Endothelial cell (in vitro differentiated cells): Measurements from ENCODE around the gene TMEM9. TPM values are rescaled to one million over a fixed set of nuclear protein-coding genes. Genes with fewer than 3 reads are reported as not detected.

Experiments
- DNase-seq: peaks from one replicate; pipeline ENCODE4 v3.0.0; 2021; ENCODE audit warnings: low spot score
- H3K27ac Mint-ChIP-seq: one replicate; pipeline ENCODE4 v1.8.0; 2021; ENCODE audit warnings: mixed read lengths, inconsistent platforms; ENCODE audit not compliant: unreplicated experiment
- H3K27me3 Mint-ChIP-seq: one replicate; pipeline ENCODE4 v1.8.0; 2021; ENCODE audit warnings: mild to moderate bottlenecking, moderate library complexity, mixed read lengths, inconsistent platforms; ENCODE audit not compliant: unreplicated experiment
- H3K36me3 Mint-ChIP-seq: one replicate; pipeline ENCODE4 v1.8.0; 2021; ENCODE audit warnings: mild to moderate bottlenecking, low read depth, mixed read lengths, inconsistent platforms; ENCODE audit not compliant: unreplicated experiment
- H3K4me1 Mint-ChIP-seq: one replicate; pipeline ENCODE4 v1.8.0; 2021; ENCODE audit warnings: mild to moderate bottlenecking, mixed read lengths, inconsistent platforms; ENCODE audit not compliant: unreplicated experiment
- H3K4me3 Mint-ChIP-seq: one replicate; pipeline ENCODE4 v1.8.0; 2021; ENCODE audit warnings: mild to moderate bottlenecking, mixed read lengths, inconsistent platforms; ENCODE audit not compliant: unreplicated experiment
- H3K9me3 Mint-ChIP-seq: one replicate; pipeline ENCODE4 v1.8.0; 2021; ENCODE audit warnings: mixed read lengths, inconsistent platforms; ENCODE audit not compliant: unreplicated experiment
- total RNA-seq: library from RNA; stranded (reverse); fragmentation: NEBNext Ultra II Directional; extraction: Animal tissue kit (Norgen Biotek cat#: 25700); gene quantifications from one replicate; pipeline ENCODE4 v1.2.1, GENCODE V29; 2021; ENCODE audit not compliant: unreplicated experiment
- TF ChIP-seq, protein P1 (sequence below): fragments of 200-600 bp; sonication (generic); IDR thresholded peaks from one replicate; pipeline ENCODE4 v1.5.0; 2021; ENCODE audit warnings: antibody characterized with exemption; ENCODE audit not compliant: unreplicated experiment

The TMEM9 gene
- total RNA-seq, 1 donor from 2014 or later = 78.7 TPM

DNA sequence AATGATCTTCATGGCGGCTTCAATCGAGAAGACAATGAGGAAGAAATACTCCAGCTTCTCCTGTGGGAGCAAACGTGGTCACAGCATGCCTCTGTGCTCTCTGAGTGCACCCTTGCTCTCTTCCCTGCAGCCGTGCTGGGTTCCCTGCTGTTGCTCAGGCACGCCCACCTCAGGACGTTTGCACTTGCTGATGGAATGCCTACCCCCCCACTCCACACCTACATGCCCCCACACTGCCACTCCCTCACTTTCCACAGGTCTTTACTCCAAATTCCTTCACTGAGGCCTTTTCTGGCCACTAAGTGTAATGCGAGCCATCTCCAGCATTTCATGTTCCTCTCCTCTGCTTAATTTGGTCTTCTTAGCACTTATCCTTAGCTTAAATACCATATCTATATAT is 60.3 kb downstream of the TMEM9 start:
- Mint-ChIP-seq H3K36me3 (peaks cover 5% of the 10 kb centered on the region), H3K27ac (no peak overlapping the region), H3K27me3 (peaks cover 4% of the 10 kb centered on the region), H3K4me3 (no peak overlapping the region), H3K9me3 (no peaks in the 10 kb centered on the region), H3K4me1 (peaks cover 3% of the 10 kb centered on the region)
- DNase-seq = no peak
- TF ChIP-seq, protein P1, sequence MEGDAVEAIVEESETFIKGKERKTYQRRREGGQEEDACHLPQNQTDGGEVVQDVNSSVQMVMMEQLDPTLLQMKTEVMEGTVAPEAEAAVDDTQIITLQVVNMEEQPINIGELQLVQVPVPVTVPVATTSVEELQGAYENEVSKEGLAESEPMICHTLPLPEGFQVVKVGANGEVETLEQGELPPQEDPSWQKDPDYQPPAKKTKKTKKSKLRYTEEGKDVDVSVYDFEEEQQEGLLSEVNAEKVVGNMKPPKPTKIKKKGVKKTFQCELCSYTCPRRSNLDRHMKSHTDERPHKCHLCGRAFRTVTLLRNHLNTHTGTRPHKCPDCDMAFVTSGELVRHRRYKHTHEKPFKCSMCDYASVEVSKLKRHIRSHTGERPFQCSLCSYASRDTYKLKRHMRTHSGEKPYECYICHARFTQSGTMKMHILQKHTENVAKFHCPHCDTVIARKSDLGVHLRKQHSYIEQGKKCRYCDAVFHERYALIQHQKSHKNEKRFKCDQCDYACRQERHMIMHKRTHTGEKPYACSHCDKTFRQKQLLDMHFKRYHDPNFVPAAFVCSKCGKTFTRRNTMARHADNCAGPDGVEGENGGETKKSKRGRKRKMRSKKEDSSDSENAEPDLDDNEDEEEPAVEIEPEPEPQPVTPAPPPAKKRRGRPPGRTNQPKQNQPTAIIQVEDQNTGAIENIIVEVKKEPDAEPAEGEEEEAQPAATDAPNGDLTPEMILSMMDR = no peak

DNA sequence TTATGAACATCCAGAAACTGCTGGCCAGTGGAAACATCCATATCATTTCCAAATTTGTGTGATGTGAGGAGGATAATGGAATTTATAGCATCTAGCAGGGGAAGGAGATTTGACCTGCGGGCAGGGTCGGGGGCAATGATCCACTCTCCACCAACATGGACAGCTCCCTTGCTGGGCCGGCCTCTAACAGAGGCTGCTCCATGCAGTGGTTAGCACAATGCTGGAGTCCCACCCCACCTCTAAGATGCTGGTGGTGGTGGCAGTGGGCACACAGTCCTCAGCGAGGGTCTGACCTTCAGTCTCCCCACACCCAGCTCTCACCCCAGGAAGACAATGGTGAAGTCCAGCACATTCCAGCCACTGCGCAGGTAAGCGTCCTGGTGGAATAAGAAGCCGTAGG is 60.7 kb downstream of the TMEM9 start:
- no peak overlapping the region for H3K4me3 Mint-ChIP-seq
- H3K27me3 Mint-ChIP-seq = peaks cover 4% of the 10 kb centered on the region
- H3K9me3 Mint-ChIP-seq = no peaks in the 10 kb centered on the region
- DNase-seq = no peak
- H3K4me1 Mint-ChIP-seq = peaks cover 3% of the 10 kb centered on the region
- H3K36me3 Mint-ChIP-seq = peaks cover 5% of the 10 kb centered on the region
- no peak overlapping the region for H3K27ac Mint-ChIP-seq
- TF ChIP-seq, protein P1 = no peak

DNA sequence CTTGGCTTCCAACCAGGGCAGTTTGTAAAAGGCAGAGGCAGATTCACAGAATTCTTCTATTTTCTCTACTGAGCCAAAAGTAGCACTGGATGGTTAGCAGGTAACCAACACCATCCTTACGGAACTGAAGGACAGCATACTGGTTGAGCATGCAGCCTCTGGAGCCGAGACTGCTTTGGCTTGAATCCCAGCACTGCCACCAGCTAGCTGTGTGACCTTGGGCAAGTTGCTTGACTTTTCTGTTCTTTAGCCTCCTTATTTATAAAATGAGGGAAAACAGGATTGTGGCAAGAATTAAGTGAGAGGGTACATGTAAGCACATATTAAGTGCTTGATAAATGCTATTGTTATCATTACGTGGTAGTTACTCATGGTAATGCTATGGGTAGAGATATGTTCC is 61.5 kb downstream of the TMEM9 start:
- Mint-ChIP-seq H3K27ac (no peak overlapping the region), H3K4me3 (no peak overlapping the region), H3K9me3 (no peaks in the 10 kb centered on the region), H3K4me1 (peaks cover 9% of the 10 kb centered on the region), H3K36me3 (peaks cover 5% of the 10 kb centered on the region), H3K27me3 (peaks cover 4% of the 10 kb centered on the region)
- TF ChIP-seq, protein P1 = no peak
- no peak for DNase-seq

DNA sequence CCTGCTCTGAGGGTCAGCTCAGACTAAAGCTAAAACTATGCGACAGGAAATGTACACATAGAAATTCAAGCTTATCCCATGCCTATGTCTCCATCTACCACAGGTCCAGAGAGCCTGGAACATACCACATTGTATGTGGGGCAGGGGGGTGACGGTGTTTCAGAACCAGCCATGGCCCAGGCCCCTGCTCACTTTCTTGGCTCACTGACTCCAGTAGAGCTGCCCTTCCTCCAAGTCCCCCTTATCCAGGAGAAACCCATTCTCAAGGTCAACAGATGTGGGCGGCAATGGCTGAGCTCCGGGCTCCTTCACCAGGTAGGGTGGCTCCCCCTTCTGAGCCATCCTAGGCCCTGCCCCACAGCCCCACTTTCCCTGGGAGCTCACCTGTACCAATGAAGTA is 63.0 kb downstream of the TMEM9 start:
- H3K27ac Mint-ChIP-seq = no peak overlapping the region
- TF ChIP-seq, protein P1 = no peak
- no peak overlapping the region for H3K4me3 Mint-ChIP-seq
- peaks cover 10% of the 10 kb centered on the region for H3K4me1 Mint-ChIP-seq
- H3K36me3 Mint-ChIP-seq = no peaks in the 10 kb centered on the region
- DNase-seq = no peak
- H3K27me3 Mint-ChIP-seq = peaks cover 3% of the 10 kb centered on the region
- H3K9me3 Mint-ChIP-seq = no peaks in the 10 kb centered on the region

DNA sequence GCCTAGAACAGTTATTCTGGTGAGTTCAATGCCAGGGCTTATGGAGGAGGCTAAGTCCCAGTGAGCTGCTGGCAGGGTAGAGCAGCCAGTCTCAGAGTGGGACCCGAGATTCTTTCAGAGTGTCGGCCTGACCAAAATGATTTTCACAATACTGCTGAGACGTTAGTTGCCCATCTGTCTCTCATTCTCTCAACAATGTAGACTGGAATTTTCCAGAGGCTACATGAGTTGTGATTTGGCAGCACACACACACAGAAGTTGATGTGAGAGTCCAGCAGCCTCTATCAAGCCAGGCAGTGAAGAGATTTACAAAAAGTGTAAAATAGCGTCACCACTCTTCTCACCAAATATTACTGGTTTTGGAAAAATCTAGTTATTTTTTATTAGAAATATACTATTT is 63.7 kb downstream of the TMEM9 start:
- Mint-ChIP-seq H3K36me3 (no peaks in the 10 kb centered on the region), H3K4me1 (peaks cover 12% of the 10 kb centered on the region), H3K4me3 (no peak overlapping the region), H3K9me3 (no peaks in the 10 kb centered on the region), H3K27me3 (peaks cover 3% of the 10 kb centered on the region), H3K27ac (no peak overlapping the region)
- DNase-seq = no peak
- TF ChIP-seq, protein P1 = no peak
